SU-DHL-6 (cell line): ENCODE measurements around the gene EHHADH.

ENCODE experiments used
- EZH2phosphoT487 ChIP-seq: fragments of 200-600 bp; sonication (generic), shearing (Covaris generic); conservative IDR thresholded peaks from 2 replicates; pipeline ENCODE4 v1.6.1; 2018; ENCODE audit warnings: mild to moderate bottlenecking, antibody characterized with exemption, low read length, moderate library complexity, mixed read lengths
- TF ChIP-seq, protein P1 (sequence below): fragments of 200-600 bp; sonication (generic); IDR thresholded peaks from one replicate; pipeline ENCODE4 v1.5.1; 2017; ENCODE audit warnings: antibody characterized with exemption, mild to moderate bottlenecking, low read length, moderate library complexity; ENCODE audit not compliant: insufficient read depth, poor library complexity, severe bottlenecking

DNA sequence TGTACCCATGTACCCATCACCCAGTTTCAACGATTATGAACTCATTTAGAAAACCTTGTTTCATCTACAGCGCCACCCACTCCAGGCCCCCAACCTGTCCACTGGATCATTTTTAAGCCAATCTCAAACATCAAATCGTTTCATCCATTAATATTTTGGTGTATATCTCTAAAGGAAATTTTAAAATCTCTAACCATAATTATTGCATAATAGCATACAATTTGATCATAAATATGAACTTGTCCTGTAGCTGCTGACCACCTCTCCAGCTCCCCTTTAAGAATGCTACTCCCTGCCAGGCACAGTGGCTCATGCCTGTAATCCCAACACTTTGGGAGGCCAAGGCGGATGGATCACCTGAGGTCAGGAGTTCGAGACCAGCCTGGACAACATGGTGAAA, 98.2 kb downstream of the EHHADH start:
- TF ChIP-seq, protein P1, sequence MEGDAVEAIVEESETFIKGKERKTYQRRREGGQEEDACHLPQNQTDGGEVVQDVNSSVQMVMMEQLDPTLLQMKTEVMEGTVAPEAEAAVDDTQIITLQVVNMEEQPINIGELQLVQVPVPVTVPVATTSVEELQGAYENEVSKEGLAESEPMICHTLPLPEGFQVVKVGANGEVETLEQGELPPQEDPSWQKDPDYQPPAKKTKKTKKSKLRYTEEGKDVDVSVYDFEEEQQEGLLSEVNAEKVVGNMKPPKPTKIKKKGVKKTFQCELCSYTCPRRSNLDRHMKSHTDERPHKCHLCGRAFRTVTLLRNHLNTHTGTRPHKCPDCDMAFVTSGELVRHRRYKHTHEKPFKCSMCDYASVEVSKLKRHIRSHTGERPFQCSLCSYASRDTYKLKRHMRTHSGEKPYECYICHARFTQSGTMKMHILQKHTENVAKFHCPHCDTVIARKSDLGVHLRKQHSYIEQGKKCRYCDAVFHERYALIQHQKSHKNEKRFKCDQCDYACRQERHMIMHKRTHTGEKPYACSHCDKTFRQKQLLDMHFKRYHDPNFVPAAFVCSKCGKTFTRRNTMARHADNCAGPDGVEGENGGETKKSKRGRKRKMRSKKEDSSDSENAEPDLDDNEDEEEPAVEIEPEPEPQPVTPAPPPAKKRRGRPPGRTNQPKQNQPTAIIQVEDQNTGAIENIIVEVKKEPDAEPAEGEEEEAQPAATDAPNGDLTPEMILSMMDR: no peak
- TF ChIP-seq EZH2phosphoT487: no peak
